Spinal cord (tissue), 10 donors: ENCODE results near the gene KLHDC8B. TPM values are rescaled to one million over a fixed set of nuclear protein-coding genes. Genes with fewer than 3 reads are reported as not detected.

ENCODE experiments used
- DNase-seq, 6 donors: peaks; one replicate each; pipeline versions ENCODE4 v3.0.0 to v3.0.0-alpha.2; 2013 to 2015; ENCODE audit warnings: low spot score in 6 of 6, low read depth in 4 of 6
- H3K27ac ChIP-seq: one replicate; pipeline ENCODE4 v1.5.1; 2013; ENCODE audit warnings: low read depth, low read length, control low read depth
- H3K27me3 ChIP-seq: one replicate; pipeline ENCODE4 v1.6.1; 2013; ENCODE audit warnings: low read length; ENCODE audit not compliant: control insufficient read depth, insufficient read depth
- H3K36me3 ChIP-seq: one replicate; pipeline ENCODE4 v1.6.1; 2013; ENCODE audit warnings: low read length; ENCODE audit not compliant: control insufficient read depth, insufficient read depth
- H3K4me1 ChIP-seq: one replicate; pipeline ENCODE4 v1.6.1; 2013; ENCODE audit warnings: low read length; ENCODE audit not compliant: control insufficient read depth, insufficient read depth
- H3K4me3 ChIP-seq: one replicate; pipeline ENCODE4 v1.5.1; 2013; ENCODE audit warnings: low read depth, low read length, control low read depth
- H3K9me3 ChIP-seq: one replicate; pipeline ENCODE4 v1.6.1; 2013; ENCODE audit warnings: low read length; ENCODE audit not compliant: control insufficient read depth, insufficient read depth
- WGBS: methylation state at CpG from one replicate; pipeline ENCODE4 v1.1.5; 2013; ENCODE audit warnings: missing lambda C conversion rate; ENCODE audit not compliant: insufficient coverage; 5-methylcytosine and 5-hydroxymethylcytosine counted together
- polyA plus RNA-seq, 2 donors: library from polyadenylated mRNA; unstranded; fragments of 120-200 nt; gene quantifications; one replicate each; pipeline ENCODE4 v1.2.1, GENCODE V29; 2013; ENCODE audit not compliant: insufficient read length in 2 of 2
- total RNA-seq, 2 donors: library from RNA; depleted of rRNA in 1 of 2; stranded (reverse); fragments of 120-200 nt in 1 of 2; fragments of >200 nt in 1 of 2; gene quantifications; one replicate each; pipeline versions ENCODE4 v1.2.3 to v1.2.4, GENCODE V29; 2013 to 2014
- donor health status: healthy.

The KLHDC8B gene
- total and polyA plus RNA-seq, 4 donors: 20.0 to 61.6 (median 36.7) TPM

DNA sequence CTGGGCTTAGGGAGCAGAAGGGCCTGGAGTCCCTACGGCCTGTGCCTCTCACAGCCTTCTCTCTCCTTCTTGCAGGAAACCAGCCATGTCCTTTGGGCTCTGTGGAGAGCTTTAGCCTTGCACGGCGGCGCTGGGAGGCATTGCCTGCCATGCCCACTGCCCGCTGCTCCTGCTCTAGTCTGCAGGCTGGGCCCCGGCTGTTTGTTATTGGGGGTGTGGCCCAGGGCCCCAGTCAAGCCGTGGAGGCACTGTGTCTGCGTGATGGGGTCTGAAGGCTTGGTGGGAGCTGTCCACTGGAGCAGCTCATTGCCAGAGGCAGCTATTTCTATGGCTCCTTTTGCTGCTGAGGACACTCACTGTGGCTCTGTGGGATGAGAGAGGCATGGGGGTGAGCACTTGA lies 4.1 kb downstream of the KLHDC8B start:
- 75% methylated on average over 5 of the region's 8 CpGs for WGBS
- no peaks in the 10 kb centered on the region for H3K9me3 ChIP-seq
- peaks cover 44% of the 10 kb centered on the region for H3K36me3 ChIP-seq
- H3K27ac ChIP-seq: no peak overlapping the region
- H3K4me3 ChIP-seq: no peak overlapping the region
- H3K4me1 ChIP-seq: peaks cover 54% of the 10 kb centered on the region
- DNase-seq: no peak
- no peaks in the 10 kb centered on the region for H3K27me3 ChIP-seq

DNA sequence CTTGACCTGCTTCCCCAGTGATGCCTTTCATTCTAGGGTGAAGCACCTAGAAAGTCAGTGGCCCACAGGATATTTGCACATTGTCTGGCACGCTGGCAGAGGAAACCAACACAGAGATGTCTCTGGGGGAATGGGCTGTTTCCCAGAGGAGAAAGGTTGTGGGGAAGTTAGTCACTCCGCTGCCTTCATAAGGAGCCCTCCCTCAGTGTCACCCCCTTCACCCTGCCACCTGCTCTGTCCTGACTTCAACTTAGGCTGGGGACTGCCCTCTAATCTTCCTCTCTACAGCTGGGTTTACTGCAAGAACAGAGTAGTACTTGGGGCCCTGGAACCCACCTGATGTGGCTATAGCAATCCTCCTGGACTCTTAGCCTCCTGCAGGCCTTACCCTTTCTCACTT lies 5.7 kb downstream of the KLHDC8B start:
- Histone ChIP-seq H3K36me3 (peaks cover 44% of the 10 kb centered on the region), H3K9me3 (no peaks in the 10 kb centered on the region), H3K27ac (no peak overlapping the region), H3K27me3 (no peaks in the 10 kb centered on the region), H3K4me3 (no peak overlapping the region), H3K4me1 (peaks cover 39% of the 10 kb centered on the region)
- no CpG with 5 or more reads among the region's 2 CpGs for WGBS
- no peak for DNase-seq

GRCh38 chr3:49180116-49180515 lies 8.7 kb downstream of the KLHDC8B start:
- no peak for DNase-seq
- no peaks in the 10 kb centered on the region for H3K27me3 ChIP-seq
- peaks cover 9% of the 10 kb centered on the region for H3K4me1 ChIP-seq
- H3K4me3 ChIP-seq: no peak overlapping the region
- H3K9me3 ChIP-seq: no peaks in the 10 kb centered on the region
- no peak overlapping the region for H3K27ac ChIP-seq
- H3K36me3 ChIP-seq: peaks cover 27% of the 10 kb centered on the region

GRCh38 chr3:49181351-49181750 lies 10.0 kb downstream of the KLHDC8B start:
- DNase-seq: no peak
- Histone ChIP-seq H3K4me1 (no peaks in the 10 kb centered on the region), H3K27me3 (no peaks in the 10 kb centered on the region), H3K4me3 (no peak overlapping the region), H3K27ac (no peak overlapping the region), H3K36me3 (peaks cover 15% of the 10 kb centered on the region), H3K9me3 (no peaks in the 10 kb centered on the region)
- WGBS: 63% methylated on average over 2 of the region's 6 CpGs

DNA sequence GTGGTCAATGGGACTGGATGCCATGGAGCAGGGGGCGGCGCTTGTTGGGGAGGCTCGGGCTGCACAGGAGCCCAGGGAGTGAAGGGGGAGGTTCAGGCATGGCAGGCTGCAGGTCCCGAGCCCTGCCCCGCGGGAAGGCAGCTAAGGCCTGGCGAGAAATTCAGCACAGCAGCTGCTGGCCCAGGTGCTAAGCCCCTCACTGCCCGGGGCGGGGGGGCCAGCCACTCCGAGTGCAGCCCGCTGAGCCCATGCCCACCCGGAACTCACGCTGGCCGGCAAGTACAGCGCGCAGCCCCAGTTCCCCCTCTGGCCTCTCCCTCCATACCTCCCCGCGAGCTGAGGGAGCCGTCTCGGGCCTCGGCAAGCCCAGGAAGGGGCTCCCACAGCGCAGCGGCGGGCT lies 11.3 kb downstream of the KLHDC8B start:
- no peaks in the 10 kb centered on the region for H3K9me3 ChIP-seq
- H3K27me3 ChIP-seq: no peaks in the 10 kb centered on the region
- no peak for DNase-seq
- no peak overlapping the region for H3K27ac ChIP-seq
- 90% methylated on average over 19 of the region's 24 CpGs for WGBS
- H3K36me3 ChIP-seq: peaks cover 3% of the 10 kb centered on the region
- no peaks in the 10 kb centered on the region for H3K4me1 ChIP-seq
- H3K4me3 ChIP-seq: no peak overlapping the region

GRCh38 chr3:49183873-49184272 lies 12.5 kb downstream of the KLHDC8B start:
- Histone ChIP-seq H3K36me3 (no peaks in the 10 kb centered on the region), H3K4me1 (no peaks in the 10 kb centered on the region), H3K4me3 (no peak overlapping the region), H3K9me3 (no peaks in the 10 kb centered on the region), H3K27me3 (no peaks in the 10 kb centered on the region), H3K27ac (no peak overlapping the region)
- DNase-seq: no peak
- no CpG with 5 or more reads among the region's 1 CpG for WGBS

DNA sequence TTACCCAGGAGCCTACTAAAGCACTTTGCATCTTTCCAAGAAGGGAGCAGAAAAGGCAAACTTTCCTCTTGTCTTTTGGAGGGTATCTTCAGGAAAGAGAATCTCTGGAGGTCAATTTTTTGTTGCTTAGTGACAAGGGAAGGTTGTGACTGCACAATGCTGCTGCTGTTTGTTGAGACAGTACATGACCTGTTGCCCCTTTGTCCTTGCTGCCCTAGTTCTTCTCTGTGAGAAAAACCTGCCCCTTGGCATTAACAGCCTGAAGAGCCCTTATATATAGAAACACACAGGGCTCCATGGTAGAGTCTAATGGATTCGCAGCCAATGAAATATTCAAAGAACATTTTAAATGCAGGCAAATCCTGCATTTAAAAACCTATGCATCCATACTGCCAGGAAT lies 20.3 kb downstream of the KLHDC8B start:
- no peaks in the 10 kb centered on the region for H3K4me1 ChIP-seq
- WGBS: no CpG with 5 or more reads among the region's 1 CpG
- no peak overlapping the region for H3K27ac ChIP-seq
- H3K36me3 ChIP-seq: no peaks in the 10 kb centered on the region
- no peak overlapping the region for H3K4me3 ChIP-seq
- no peaks in the 10 kb centered on the region for H3K9me3 ChIP-seq
- H3K27me3 ChIP-seq: no peaks in the 10 kb centered on the region
- DNase-seq: no peak

GRCh38 chr3:49198161-49198560 lies 26.8 kb downstream of the KLHDC8B start:
- WGBS: 92% methylated on average over 2 of the region's 3 CpGs
- Histone ChIP-seq H3K4me3 (no peak overlapping the region), H3K36me3 (no peaks in the 10 kb centered on the region), H3K9me3 (no peaks in the 10 kb centered on the region), H3K4me1 (peaks cover 16% of the 10 kb centered on the region), H3K27me3 (no peaks in the 10 kb centered on the region), H3K27ac (no peak overlapping the region)
- DNase-seq: no peak

DNA sequence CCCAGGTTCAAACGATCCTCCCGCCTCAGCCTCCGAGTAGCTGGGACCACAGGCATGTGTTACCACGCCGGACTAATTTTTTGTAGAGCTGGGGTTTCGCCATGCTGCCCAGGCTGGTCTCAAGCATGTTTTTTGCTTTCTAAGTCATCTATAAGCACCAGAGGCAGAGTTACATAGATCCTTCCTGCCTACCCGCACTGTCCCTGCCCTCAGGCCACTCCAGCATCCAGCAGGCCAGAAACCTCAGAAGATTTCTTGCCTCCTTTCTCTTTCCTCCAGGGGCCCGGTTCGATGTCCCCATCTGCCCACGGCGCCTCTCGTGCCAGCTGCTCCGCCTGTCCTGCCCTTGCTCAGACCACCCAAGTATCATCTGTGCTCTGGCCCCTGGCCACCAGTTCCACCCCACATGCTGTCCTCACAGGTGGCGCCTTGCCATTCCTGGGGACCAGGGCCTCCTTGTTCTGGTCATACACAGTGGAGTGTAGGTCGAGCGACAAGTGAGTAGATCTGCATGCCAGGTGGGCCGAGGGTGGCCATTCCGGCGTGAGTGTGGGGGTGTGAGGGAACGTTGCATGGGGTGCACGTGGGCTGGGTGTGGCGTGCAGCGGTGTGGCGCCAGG lies 27.3 kb downstream of the KLHDC8B start:
- no peak for DNase-seq
- peak overlapping the region; percentile 24 for H3K4me3 ChIP-seq

DNA sequence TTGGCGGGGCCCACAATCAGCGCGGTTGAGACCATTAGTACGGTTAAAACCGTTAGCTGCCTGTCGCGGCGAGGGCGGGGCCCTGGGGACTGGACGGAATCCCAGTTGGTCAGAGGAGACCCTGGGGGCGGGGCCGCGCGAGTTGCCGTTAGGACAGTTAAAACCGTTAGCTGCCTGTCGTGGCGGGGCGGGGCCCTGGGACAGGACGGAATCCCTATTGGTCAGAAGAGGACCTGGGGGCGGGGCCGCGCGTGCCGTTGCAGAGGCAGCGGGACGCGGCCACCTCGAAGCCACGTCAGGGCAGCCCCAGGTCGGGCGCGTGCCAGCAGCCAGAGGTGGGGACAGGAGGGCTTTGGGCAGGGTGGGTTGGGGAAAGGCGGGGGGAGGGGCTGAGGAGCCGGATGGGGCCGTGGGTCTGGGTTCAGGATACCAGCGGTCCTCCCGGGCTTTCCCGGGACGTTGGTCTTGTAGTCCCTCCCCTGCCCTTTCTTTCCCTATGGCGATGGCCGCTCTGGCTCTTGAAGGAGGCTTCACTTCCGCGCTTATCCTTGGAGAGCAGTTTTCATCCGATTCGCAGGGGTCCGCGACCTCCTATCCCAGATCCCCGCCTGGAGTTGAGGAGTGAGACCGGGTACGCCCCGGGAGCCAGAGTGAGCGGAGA lies 28.0 kb downstream of the KLHDC8B start:
- Histone ChIP-seq H3K36me3 (no peaks in the 10 kb centered on the region), H3K27me3 (no peaks in the 10 kb centered on the region), H3K27ac (no peak overlapping the region), H3K4me1 (peaks cover 16% of the 10 kb centered on the region), H3K9me3 (no peaks in the 10 kb centered on the region), H3K4me3 (peak overlapping the region; percentile 24)
- WGBS: 11% methylated on average over 46 of the region's 53 CpGs
- DNase-seq: peak in 5 of 6 donors; percentile 31 to 92 (median 70)

More for the DNA sequence above, 27.3 kb downstream of the KLHDC8B start:
- 68% methylated on average over 24 of the region's 24 CpGs for WGBS
- H3K27ac ChIP-seq: no peak overlapping the region
- H3K36me3 ChIP-seq: no peaks in the 10 kb centered on the region
- H3K4me1 ChIP-seq: peaks cover 16% of the 10 kb centered on the region
- no peaks in the 10 kb centered on the region for H3K27me3 ChIP-seq
- no peaks in the 10 kb centered on the region for H3K9me3 ChIP-seq
